Loucy (cell line): ENCODE measurements around the gene TMEM161A.

ENCODE experiments used
- EZH2phosphoT487 ChIP-seq: fragments of 200-600 bp; IDR thresholded peaks from 2 replicates; pipeline ENCODE4 v1.6.1; 2018; ENCODE audit warnings: antibody characterized with exemption, mild to moderate bottlenecking, moderate library complexity, borderline replicate concordance
- TF ChIP-seq, protein P1 (sequence below): fragments of 200-600 bp; sonication (generic); conservative IDR thresholded peaks from 2 replicates; pipeline ENCODE4 v1.5.1; 2014; ENCODE audit warnings: mild to moderate bottlenecking, antibody characterized with exemption, low read length

DNA sequence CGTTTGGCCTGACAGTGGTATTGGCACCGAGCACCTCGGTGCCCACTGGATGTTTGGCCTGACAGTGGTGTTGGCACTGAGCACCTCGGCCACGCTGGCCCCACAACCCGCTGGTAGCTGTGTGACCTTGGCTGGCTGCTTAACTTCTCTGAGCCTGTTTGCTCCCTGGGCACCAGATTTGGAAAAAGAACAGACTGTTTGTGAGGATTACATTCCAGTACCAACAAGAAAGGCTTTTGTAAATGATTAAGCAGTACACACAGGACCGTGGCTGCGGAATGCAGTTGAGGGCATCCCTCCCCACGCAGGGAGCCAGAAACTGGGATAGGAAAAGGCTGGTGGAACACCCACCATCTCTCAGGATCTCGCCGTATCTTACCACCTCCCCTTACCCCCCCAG, 42.6 kb downstream of the TMEM161A start:
- TF ChIP-seq, protein P1, sequence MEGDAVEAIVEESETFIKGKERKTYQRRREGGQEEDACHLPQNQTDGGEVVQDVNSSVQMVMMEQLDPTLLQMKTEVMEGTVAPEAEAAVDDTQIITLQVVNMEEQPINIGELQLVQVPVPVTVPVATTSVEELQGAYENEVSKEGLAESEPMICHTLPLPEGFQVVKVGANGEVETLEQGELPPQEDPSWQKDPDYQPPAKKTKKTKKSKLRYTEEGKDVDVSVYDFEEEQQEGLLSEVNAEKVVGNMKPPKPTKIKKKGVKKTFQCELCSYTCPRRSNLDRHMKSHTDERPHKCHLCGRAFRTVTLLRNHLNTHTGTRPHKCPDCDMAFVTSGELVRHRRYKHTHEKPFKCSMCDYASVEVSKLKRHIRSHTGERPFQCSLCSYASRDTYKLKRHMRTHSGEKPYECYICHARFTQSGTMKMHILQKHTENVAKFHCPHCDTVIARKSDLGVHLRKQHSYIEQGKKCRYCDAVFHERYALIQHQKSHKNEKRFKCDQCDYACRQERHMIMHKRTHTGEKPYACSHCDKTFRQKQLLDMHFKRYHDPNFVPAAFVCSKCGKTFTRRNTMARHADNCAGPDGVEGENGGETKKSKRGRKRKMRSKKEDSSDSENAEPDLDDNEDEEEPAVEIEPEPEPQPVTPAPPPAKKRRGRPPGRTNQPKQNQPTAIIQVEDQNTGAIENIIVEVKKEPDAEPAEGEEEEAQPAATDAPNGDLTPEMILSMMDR = no peak
- no peak for TF ChIP-seq EZH2phosphoT487
